Fibroblast of skin of left biceps (primary cell): ENCODE measurements around the gene THSD8.
A peak's percentile ranks its signal among the peaks of the same experiment; 100 is the strongest.
"Not testable (repeated sequence)": the region's sequence is repeated elsewhere in the genome, so short reads cannot be mapped to it uniquely, and the experiment has no call there.

ENCODE experiments used
- DNase-seq, 2 experiments: peaks; one replicate each; pipeline ENCODE4 v3.0.0-alpha.2; 2013; ENCODE audit warnings: low read depth in 2 of 2

Gene THSD8

DNA sequence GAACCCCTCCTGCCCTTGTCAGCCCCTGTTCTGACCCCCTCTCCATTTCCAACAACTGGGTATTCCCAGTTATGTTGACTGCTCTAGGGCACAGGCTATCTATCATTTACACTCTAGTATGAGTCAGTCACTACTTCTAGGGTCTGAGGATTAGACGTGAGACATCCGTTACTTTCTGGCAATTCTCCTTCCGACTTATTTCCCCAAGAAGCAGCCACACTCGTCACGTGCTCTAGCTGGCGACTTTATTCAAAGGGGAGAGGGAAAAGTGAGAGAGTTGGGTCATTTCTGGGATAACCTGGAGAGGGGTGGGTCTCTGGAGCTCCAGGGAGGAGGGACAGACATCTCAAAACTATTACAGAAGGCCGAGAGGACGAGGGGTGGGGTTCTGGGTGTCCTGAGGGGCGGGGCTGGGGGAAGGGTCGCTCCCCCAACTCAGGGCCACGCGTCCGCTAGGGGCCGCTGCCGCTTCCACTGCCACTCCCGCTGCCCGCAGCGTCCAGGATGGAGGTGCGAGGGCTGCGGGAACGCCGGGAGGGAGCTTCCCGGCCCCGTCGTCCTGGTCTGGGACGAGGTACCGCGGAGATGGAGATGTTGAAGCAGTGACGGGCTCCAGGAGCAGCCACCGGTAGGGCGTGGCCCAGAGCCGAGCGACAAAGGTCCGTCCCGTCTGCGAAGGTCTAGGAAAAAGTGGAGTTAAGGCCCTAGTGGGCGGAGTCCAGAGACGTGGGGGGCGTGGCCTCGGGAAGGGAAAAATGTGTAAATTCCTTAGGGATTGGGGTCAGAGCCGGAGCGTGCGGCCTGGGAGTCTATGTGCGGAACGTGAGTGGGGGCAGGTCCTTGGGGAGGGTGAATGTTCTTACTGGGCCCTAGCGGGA, 23.6 kb downstream of the THSD8 start:
- no peak for DNase-seq

GRCh38 chr19:12828494-12828893, 26.6 kb downstream of the THSD8 start:
- no peak for DNase-seq

DNA sequence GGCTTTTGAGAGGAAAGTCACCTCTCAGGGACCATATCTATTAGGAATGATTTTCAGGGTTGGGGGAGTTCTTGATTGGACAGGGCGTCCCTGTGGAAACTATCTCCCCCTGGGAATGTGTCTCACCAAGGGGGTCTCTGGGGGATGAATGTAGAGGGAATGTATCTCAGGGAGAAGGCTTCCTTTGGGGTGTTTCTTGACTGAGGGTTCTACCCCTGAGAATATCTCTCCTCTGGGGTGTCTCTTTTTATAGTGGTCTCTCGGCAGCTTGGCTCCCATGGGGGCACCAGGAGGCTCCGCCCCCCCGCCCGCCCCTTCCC, 31.5 kb downstream of the THSD8 start:
- no peak for DNase-seq

DNA sequence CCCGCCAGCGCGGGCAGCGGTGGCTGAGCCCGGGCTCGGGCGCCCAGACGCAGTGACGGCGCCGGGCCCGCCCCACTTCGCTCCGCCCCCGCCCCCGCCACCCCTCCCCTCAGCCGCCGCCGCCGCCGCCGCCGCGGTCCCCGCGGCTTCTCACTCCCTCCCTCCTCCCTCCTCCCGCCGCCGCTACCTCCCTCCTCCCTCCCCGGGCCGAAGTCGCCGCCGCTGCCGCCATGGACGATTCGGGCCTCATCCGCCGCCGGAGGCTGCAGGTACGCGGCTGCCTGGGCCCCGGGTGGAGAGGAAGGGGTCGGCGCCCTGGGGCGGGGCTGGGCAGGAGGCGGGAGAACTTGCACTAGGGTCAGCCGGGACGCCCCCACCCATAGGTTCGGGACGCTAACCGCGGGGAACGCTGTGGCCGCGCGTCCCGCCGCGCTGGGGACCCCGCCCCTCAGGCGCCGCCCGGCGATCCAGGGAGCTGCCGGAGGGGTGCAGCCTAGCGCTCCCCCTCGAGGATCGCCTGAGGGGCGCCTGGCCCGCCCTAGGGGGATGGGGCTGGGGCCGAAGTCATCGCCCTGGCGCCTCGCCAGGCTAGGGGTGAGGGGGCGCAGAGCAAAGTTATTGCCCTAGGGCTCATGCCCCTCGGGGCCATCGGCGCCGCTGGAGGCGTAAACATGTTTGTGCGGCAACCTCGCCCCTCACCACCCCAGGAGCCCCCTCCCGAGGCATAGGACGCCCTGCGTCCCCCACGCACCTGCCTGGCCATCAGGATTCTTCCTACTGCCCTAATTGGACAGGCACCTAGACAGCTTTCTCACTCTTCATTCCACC, 32.1 kb downstream of the THSD8 start:
- no peak for DNase-seq

DNA sequence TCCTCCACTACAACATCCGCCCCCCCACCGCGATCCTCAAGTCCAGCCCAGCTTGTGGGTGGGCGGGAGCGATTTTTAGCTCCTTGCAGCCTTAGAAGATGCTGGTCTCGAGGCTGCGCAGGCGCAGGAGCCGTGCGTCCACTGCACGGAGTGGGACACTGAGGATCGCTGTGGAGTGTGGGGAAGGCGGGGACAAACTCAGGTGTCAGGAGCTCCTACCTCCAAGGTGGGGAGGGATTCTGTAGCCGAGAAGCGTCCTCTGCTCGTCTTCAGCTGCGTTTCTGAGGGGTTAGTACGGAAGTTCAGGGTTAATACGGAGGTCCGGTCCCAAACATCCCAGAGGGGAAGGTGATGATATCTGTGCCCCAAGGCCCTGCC, 32.7 kb downstream of the THSD8 start, which contains the start of gene RTBDN:
Gene RTBDN (minus strand): TSS at position 14 of the 378 bp plus-strand sequence. CDS start 4,600 bp downstream, outside the sequence.
- no peak for DNase-seq

- no peak for DNase-seq
These were observed 33.3 kb downstream of the THSD8 start for GRCh38 chr19:12834976-12835757.

GRCh38 chr19:12836529-12836863, 34.6 kb downstream of the THSD8 start:
- no peak for DNase-seq

DNA sequence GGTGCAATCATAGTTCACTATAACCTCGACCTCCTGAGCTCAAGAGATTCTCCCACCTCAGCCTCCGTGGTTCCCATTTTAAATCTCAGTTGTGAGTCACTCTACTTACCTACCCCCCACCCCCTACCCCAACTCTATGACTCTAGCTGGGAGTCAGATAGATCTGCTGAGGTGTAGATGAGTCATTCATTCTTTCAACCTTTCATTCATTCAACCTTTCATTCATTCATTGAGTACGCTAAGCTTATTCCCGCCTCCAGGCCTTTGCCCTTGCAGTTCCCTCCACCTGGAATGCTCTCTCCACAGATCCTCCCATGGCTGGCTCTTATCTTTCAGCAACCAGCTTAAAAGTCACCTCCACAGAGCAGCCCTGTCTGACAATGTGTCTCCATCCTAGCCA, 35.4 kb downstream of the THSD8 start:
- DNase-seq = no peak

DNA sequence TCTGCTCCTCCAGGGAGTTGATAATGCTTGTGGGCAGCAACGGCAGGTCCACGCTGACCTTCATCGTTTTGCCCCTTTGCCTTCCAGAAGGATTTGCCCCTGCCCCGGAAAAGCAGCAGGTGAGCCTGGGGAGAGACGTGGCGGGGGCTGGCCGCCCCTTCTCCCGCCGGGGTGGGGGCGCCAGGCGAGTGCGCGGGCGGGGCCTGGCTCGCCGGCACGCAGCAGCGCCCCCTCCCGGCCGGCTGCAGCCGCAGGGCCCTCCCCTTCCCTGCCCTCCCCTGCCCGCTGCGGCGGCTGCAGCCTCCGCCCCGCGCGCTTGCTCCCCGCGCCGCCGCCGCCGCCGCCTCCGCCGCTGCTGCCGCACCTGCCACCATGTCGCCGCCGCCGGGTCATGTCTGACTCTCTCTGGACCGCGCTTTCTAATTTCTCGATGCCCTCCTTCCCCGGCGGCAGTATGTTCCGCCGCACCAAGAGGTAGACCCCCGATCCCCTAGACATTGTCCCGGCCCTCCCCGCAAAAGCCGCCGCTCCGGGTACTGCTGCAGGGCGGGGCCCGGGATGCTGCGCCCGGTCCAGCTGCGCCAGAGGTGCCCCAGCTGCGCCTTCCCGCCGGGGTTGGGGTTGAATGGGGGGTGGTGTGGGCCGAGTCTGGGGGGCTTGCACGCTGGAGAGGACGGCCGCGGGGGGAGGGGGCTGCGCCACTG, 36.5 kb downstream of the THSD8 start, which contains the start of gene MAST1:
Gene MAST1 (plus strand): TSS at position 334 of the 704 bp plus-strand sequence. CDS start 58 bp downstream, at position 392.
- DNase-seq = no peak

GRCh38 chr19:12838886-12839756, 37.3 kb downstream of the THSD8 start:
- no peak for DNase-seq

GRCh38 chr19:12840091-12841079, 38.5 kb downstream of the THSD8 start:
- DNase-seq = peak in 1 of 2 experiments; percentile 19

DNA sequence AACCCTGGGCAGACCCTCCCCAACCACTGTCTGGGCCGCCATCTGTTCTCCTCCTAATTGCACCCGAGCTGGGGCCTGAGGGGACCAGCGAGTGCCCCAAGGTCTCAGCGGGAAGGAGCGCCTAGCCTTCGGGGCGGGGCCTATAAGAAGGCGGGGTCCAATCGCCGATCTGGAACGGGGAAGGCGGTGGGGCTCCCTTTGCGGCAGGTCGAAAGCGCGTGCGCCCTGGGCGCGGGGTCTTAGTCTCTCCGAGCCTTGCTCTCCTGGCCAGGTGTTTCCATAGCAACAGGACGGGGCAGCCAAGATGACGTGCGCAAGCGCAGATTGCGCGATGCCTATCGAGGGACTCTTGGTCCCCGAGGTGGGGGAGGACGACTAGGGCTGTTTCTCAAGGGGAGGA, 39.2 kb downstream of the THSD8 start:
- DNase-seq = no peak

DNA sequence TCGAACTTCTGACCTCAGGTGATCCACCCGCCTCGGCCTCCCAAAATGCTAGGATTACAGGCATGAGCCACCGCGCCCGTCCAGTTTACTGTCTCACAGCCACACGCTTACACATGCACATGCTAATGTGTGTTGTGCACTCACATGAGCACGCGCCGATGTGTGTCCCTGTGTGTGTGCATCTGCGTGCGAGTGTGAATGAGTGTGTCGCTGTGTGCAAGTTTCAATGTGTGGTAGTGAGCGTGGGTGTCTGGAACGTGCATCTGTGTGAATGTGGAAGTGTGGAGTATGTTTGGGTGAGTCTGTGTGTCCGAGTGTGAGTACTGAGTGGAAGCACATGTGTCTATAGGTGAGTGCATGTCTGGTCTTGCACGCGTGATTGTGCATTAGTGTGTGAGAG, 40.6 kb downstream of the THSD8 start:
- no peak for DNase-seq

DNA sequence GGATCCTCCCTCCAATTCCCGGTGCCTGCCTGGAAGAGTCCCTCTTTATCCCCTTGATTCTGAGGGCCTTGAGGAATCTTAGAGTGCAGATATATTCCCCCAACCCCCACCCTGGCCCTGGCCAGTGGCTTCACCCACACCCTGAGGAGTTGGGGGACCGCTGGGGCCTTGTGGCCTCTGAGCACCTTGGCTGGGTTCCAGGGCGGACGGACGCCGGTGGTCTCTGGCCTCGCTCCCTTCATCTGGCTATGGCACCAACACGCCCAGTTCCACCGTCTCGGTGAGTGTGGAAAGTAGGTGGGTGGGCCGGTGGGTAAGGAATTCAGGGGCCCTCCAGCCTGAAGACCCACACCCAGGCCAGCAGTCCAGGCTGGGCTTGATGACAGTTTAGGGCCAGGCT, 41.5 kb downstream of the THSD8 start:
- no peak for DNase-seq

GRCh38 chr19:12843999-12844732, 42.3 kb downstream of the THSD8 start:
- no peak for DNase-seq

DNA sequence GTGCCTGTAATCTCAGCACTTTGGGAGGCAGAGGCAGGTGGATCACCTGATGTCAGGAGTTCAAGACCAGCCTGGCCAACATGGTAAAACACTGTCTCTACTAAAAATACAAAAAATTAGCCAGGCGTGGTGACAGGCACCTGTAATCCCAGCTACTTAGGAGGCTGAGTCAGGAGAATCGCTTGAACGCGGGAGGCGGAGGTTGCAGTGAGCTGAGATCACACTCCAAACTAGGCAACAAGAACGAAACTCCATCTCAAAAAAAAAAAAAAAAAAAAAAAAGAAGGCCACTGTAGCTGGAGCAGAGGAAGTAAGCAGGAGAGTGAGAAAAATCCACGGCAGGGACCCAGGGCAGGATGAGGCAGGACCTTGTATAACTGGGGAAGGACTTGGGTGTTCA, 44.7 kb downstream of the THSD8 start:
- DNase-seq = not testable (repeated sequence)

GRCh38 chr19:12847159-12848139, 45.6 kb downstream of the THSD8 start:
- peak; percentile 21 to 25 for DNase-seq
